ENCODE measurements around the gene SH3RF3. TPM values are rescaled to one million over a fixed set of nuclear protein-coding genes. Genes with fewer than 3 reads are reported as not detected.

Gene SH3RF3
- total and polyA plus RNA-seq, 12 donors = 0.72 to 19.1 (median 12.2) TPM

- no peaks in the 10 kb centered on the region for H3K4me1 ChIP-seq (replicated peaks in 1 of 2)
- intact Hi-C loops (cut with DNase I) = no loop called here
- DNase-seq = peak in 2 of 7 donors; percentile 13 to 44
- H3K27me3 ChIP-seq = no peaks in the 10 kb centered on the region
- H3K27ac ChIP-seq = no peak overlapping the region
- H3K9me3 ChIP-seq (replicated peaks in 1 of 3) = no peaks in the 10 kb centered on the region
- 85 to 95% (median 91%) methylated on average over 7 of the region's 7 CpGs for WGBS, 4 donors
- TF ChIP-seq POLR2A (IDR thresholded peaks at IDR 0.05) = no peak
- no peak for TF ChIP-seq CTCF (IDR thresholded peaks at IDR 0.05)
- peaks cover 0 to 7% of the 10 kb centered on the region in 2 donors for H3K36me3 ChIP-seq (replicated peaks in 1 of 2)
- no peak overlapping the region for H3K4me3 ChIP-seq
Observed at GRCh38 chr2:109376115-109376514, 247.1 kb downstream of the SH3RF3 start.

- Histone ChIP-seq H3K27ac (no peak overlapping the region), H3K27me3 (no peaks in the 10 kb centered on the region), H3K4me3 (no peak overlapping the region), H3K36me3 (replicated peaks in 1 of 2) (peaks cover 0 to 7% of the 10 kb centered on the region in 2 donors), H3K9me3 (replicated peaks in 1 of 3) (no peaks in the 10 kb centered on the region), H3K4me1 (replicated peaks in 1 of 2) (no peaks in the 10 kb centered on the region)
- peak in 2 of 7 donors; percentile 4 to 24 for DNase-seq
- TF ChIP-seq POLR2A (IDR thresholded peaks at IDR 0.05) (no peak), CTCF (IDR thresholded peaks at IDR 0.05) (no peak)
- intact Hi-C loops (cut with DNase I) = no loop called here
- WGBS, 4 donors = 92 to 95% (median 94%) methylated on average over 12 to 13 of the region's 13 CpGs
Observed at GRCh38 chr2:109376796-109377495, 247.9 kb downstream of the SH3RF3 start.

- H3K36me3 ChIP-seq (replicated peaks in 1 of 2) = peaks cover 0 to 3% of the 10 kb centered on the region in 2 donors
- DNase-seq = peak in 1 of 7 donors; percentile 21
- intact Hi-C loops (cut with DNase I) = no loop called here
- no peaks in the 10 kb centered on the region for H3K9me3 ChIP-seq (replicated peaks in 1 of 3)
- H3K27me3 ChIP-seq = no peaks in the 10 kb centered on the region
- 80 to 94% (median 91%) methylated on average over 7 of the region's 7 CpGs for WGBS, 4 donors
- no peak overlapping the region for H3K27ac ChIP-seq
- H3K4me3 ChIP-seq = no peak overlapping the region
- no peak for TF ChIP-seq CTCF (IDR thresholded peaks at IDR 0.05)
- no peak for TF ChIP-seq POLR2A (IDR thresholded peaks at IDR 0.05)
- peaks cover 5 to 7% of the 10 kb centered on the region in 2 donors for H3K4me1 ChIP-seq (replicated peaks in 1 of 2)
Observed at GRCh38 chr2:109377976-109378375, 249.0 kb downstream of the SH3RF3 start.

- Histone ChIP-seq H3K27ac (no peak overlapping the region), H3K36me3 (replicated peaks in 1 of 2) (peaks cover 0 to 3% of the 10 kb centered on the region in 2 donors), H3K4me3 (no peak overlapping the region), H3K9me3 (replicated peaks in 1 of 3) (no peaks in the 10 kb centered on the region), H3K27me3 (no peaks in the 10 kb centered on the region), H3K4me1 (replicated peaks in 1 of 2) (peaks cover 12% of the 10 kb centered on the region in 2 donors)
- intact Hi-C loops (cut with DNase I) = no loop called here
- TF ChIP-seq POLR2A (IDR thresholded peaks at IDR 0.05) = no peak
- TF ChIP-seq CTCF (IDR thresholded peaks at IDR 0.05) = no peak
- DNase-seq = peak in 1 of 7 donors; percentile 29
Observed at GRCh38 chr2:109378682-109379081, 249.7 kb downstream of the SH3RF3 start.

Measured in adrenal gland (tissue), 12 donors.